ENCODE results near the gene TNRC18.
"Not testable (repeated sequence)": the region's sequence is repeated elsewhere in the genome, so short reads cannot be mapped to it uniquely, and the experiment has no call there.

TNRC18 gene

GRCh38 chr7:5349437-5350173, 74.0 kb downstream of the TNRC18 start:
- no peak for DNase-seq (ENCODE audit: low read depth)

DNA sequence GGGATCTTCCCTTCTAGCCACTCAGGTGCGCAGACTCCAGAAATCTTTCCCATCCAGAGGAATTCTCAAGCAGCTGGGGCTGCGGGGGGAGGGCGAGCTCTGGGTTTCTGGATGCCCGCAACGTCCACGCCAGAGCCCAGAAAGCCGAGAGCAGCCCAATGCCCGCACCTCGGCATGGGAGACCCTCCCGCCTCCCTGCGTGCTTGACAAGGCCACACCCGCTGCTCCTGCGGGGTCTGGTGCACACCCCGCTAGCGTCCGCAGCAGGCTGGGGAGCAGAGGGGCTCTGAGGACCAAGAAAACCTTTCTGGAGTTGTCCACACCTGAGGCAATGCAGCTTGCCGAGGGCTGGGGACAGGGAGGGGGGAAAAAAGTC, 74.6 kb downstream of the TNRC18 start:
- DNase-seq (ENCODE audit: low read depth), result no peak

DNA sequence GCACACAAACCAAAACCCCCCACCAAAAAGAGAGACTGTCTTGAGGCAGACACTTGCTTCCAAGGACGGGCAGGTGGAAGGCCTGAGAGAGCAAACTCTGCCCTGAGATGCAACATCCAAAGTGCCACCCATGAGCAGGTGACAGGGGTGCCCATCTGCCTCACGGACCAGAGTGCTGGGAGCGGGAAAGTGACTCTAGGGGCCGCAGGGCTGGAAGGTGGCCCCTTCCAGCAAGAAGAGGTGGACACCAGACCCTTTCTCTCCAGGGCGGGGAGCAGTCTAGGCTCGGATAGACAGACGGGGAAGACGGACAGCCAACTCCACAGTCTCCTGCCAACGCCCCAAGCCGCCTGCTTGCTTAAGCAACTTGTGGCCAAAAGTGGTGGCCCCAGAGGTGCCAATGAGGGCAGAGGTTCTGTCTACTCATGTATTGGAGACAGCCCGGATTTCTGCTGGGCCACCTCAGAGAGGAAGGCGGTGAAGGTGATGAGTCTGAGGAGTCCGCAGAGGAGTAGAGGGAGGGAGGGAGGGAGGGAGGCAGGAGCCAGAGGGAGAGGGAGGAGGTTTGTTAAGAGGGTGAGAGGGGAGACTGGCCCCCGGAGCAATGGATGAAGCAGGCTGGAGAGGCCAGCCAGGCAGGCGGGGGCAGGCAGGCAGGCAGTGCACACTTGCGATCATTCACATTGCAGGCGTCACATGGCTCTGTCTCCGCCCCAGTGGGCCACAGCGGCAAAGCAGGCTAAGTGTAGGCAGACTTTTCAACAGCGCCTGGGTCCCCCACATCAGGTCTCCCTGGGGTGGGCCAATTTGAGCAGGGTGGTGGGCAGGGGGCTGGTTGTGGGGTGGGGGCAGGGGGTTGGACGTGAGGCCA, 75.3 kb downstream of the TNRC18 start:
- no peak for DNase-seq (ENCODE audit: low read depth)

- DNase-seq (ENCODE audit: low read depth), result no peak
Measured at GRCh38 chr7:5345671-5346070, 78.0 kb downstream of the TNRC18 start.

GRCh38 chr7:5345171-5345570, 78.5 kb downstream of the TNRC18 start:
- no peak for DNase-seq (ENCODE audit: low read depth)

DNA sequence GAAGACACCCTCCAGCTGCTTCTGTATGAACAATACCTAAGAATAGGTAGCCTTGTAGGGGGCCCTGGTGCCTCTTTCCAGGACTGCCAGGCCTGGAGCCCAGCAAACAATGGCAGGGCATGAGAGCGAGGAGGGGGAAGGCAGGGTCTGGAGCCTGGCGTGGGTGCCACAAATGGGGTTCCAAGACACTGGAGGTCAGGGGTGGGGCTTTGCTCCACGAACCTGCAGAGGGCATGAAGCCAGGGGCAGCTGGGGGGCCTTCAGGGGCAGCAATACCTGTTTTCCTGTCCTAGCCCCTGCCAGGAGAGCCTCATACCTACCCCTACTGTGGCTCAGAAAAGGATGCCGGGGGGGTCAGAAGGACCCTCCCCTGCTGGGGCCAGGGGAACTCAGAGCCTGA, 79.3 kb downstream of the TNRC18 start:
- DNase-seq (ENCODE audit: low read depth), result no peak

DNA sequence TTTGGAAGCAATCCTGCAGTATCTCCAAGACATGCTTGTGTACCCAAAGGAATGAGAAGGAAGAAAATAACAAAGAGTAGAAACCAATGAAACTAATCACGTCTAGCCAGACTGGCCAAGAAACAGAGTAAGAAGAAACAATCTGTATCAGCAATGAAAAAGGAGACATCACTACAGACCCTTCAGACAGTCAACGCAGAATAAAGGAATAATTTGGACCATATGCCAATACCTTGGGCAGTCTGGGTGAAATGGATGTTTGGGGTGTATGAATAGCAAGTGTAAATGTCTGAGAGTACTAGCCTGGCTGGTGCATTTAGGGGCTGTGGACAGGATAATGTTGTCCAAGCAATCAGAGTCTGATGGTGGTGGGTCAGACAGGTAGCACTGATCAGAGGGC, 79.8 kb downstream of the TNRC18 start:
- DNase-seq (ENCODE audit: low read depth), result no peak

DNA sequence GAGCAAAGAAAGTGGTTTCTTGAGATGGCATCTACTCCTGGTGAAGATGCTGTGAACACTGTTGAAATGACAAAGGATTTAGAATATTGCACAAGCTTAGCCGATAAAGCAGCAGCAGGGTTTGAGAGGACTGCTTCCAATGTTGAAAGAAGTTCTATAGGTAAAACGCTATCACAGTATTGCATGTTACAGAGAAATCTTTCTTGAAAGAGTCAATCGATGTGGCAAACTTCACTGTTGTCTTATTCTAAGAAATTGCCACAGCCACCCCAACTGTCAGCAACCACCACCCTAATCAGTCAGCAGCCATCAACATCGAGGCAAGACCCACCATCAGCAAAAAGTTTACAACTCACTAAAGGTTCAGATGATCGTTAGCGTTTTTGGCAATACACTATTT, 81.0 kb downstream of the TNRC18 start:
- no peak for DNase-seq (ENCODE audit: low read depth)

DNA sequence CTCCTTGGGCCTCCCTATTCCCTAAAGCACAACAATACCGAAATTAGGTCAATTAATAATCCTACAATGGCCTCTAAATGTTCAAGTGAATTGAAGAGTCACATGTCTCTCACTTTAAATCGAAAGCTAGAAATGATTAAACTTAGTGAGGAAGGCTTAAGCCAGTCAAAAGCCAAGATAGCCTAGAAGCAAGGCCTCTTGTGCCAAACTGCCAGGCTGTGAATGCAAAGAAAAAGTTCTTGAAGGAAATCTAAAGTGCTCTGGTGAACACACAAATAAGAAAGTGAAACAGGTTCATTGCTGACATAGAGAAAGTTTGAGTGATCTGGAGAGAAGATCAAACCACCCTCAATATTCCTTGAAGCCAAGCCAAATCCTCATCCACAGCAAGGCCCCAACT, 83.7 kb downstream of the TNRC18 start:
- DNase-seq (ENCODE audit: low read depth), result no peak

GRCh38 chr7:5337047-5337446, 86.6 kb downstream of the TNRC18 start:
- DNase-seq (ENCODE audit: low read depth), result no peak

DNA sequence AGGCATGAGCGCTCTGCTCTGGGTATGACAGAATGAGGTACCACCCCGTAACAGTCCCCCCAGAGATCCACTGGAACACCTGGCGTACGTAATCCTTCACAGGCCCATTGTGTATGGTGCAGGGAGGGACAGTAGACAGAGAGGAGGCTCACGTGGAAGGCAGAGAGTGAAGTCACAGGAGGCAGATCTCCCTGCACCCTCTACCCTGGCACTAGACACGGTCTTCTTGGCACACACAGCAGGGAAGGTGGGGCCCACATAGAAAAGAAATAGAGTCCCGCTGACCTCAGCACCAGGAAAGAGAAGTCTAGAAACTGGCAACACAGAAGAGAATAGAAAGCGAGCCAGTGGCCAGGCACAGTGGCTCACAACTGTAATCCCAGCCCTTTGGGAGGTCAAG, 89.0 kb downstream of the TNRC18 start:
- no peak for DNase-seq (ENCODE audit: low read depth)

DNA sequence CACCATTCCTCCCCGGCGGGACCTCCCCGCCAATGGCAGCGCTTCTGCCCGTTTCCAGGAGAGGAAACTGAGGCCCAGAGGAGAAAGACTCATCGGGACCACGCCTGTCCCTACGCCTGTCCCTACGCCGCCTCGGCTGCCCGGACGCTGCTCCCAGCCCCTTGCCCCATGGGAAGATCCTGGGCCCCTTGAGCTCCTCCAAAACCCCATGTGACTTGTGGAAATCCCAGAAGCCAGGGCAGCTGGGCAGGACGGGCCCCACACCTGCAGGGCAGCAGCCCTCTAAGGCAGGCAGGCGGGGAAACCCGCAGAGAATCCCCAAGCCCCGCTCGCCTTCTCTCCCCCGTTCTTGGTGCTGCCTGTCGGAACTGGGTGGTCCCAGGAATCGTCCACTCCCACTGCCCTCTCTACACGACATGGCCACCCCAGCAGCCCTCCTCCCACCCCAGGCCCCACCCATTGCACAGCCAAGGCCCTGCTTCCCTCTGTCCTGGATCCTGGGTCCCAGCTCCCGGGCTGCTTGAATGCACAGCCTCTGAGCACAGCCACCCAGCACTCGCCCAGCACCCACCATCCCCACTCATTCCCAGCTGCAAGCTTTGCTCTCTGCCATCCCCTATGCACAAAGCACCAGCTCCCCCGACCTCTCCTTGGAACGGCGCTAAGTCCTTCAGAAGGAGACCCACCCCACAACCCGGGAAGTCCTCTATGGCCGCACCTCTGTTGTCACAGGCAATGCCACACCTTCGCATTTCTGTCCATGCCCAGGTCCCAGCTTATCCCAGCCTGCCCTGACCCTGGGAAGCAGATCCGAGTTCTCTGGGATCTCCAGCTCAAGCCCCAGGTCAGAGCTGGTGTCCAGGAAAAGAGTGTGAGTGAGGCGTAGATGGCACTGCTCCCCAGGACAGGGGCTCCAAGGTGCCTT, 90.3 kb downstream of the TNRC18 start:
- DNase-seq (ENCODE audit: low read depth), result no peak

DNA sequence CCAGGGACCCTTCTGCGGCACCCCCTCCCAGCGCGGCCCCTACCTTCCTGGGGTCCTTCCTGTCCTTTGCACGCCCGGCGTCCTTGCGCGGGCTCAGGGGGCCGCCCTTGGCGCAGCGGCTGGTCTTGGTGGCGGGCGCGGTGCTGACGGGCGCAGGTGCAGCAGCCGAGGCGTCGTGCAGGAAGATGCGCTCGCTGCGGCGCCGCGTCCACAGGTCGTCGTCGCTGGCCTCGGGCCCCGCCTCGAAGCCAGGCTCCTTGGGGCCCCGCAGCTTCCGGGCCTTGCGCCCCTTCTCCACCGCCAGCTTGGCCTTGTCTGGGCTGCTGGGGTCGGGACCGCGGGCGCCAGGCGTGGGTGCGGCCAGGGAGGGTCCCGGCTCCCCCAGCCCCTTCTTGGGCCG, 91.1 kb downstream of the TNRC18 start:
- no peak for DNase-seq (ENCODE audit: low read depth)

- no peak for DNase-seq (ENCODE audit: low read depth)
Measured at GRCh38 chr7:5330288-5330687, 93.3 kb downstream of the TNRC18 start.

- no peak for DNase-seq (ENCODE audit: low read depth)
Measured at GRCh38 chr7:5324961-5325360, 98.7 kb downstream of the TNRC18 start.

GRCh38 chr7:5323800-5324781, 99.5 kb downstream of the TNRC18 start:
- not testable (repeated sequence) for DNase-seq (ENCODE audit: low read depth)

DNA sequence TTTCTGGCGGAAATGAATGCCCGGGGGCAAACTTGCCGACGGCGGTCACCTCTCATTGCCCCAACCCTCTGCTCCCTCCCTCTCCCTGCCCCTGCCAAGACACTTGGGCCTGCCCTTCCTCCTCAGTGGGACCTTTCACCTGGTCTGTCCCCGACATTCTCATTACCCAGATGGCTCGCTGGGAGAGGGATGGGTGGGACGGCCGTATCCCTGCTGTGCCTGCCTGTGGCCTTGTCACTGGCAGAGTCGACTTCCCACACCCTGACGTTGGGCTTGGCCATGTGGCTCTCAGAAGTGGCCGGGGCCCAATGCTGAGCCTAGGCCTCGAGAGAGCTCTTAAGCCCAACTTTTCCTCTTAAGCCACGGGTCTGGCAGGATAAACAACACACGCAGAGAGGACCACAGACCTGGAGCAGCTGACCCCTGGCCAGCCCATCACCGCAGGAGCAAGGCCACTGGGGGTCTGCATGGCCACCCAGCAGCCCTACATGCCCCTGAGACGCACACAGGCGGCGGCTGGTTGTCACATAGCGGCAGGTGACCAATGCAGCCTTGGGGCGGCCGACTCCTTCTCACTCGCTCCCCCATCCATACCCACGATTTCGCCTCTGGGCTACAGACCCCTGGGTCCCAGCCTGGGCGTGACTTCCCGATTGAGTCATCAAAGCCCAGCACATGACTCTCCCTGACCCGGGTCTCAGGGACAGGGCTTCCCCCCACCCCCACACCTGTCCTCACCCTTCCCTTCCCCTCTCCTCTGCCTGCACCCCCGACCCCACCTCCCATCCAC, 100.8 kb downstream of the TNRC18 start:
- DNase-seq (ENCODE audit: low read depth), result no peak

- no peak for DNase-seq (ENCODE audit: low read depth)
Measured at GRCh38 chr7:5320802-5321396, 102.7 kb downstream of the TNRC18 start.

DNA sequence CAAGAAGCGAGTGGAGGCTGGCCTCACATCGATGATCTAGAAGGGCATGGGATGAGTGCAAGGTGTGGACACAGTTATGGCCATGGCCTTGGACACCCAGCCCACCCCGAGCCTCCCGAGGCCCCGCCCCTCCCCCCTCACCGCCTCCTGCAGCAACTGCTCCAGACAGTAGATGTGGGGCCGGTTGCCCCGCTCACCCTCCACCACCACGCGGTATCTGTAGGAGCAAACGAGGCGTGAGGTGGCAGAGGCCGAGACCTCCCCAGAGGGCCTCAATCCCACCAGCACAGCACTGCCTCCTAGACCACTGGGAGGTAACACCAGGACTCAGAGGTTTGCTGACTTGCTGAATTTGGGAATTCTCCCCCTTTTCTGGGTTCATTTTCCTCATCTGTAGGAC, 103.2 kb downstream of the TNRC18 start:
- DNase-seq (ENCODE audit: low read depth), result no peak

- not testable (repeated sequence) for DNase-seq (ENCODE audit: low read depth)
Measured at GRCh38 chr7:5318613-5319012, 105.0 kb downstream of the TNRC18 start.
